ENCODE measurements around the gene FADS2. TPM values are rescaled to one million over a fixed set of nuclear protein-coding genes. Genes with fewer than 3 reads are reported as not detected.

FADS2 gene
- total and polyA plus RNA-seq, 9 of the 15 experiments (the other 6 are each of a cell fraction or from before 2014, with no cell fraction given), result 2.9 to 42.8 (median 16.2) TPM

GRCh38 chr11:61905067-61905696 lies 77.1 kb downstream of the FADS2 start:
- 0 out of 2 replicates have a peak, but pooled peaks cover 8% of the 10 kb centered on the region for H4K20me1 ChIP-seq (replicated peaks; ENCODE audit: control insufficient read depth, insufficient read depth, low read length)
- WGBS (ENCODE audit: insufficient coverage, low coverage, missing lambda C conversion rate), result 93% methylated on average over 10 of the region's 13 CpGs
- ATAC-seq (no peak), FAIRE-seq (no peak), DNase-seq (ENCODE audit: extremely low read depth in 1 of 4, low spot score in 3 of 4) (no peak)
- ChIA-PET CTCF (ENCODE audit: low intra/inter-chr PET ratio) (no interaction called here), POLR2A (interaction anchor here (0.6 to 10.7 kb wide), 2 partner anchors 61 to 105 kb away, joined by 3 to 109 read pairs; partner anchors contain the start of gene FTH1)
- BruUV-seq (replicated peaks), result no TSS peak
- TF ChIP-seq THRAP3 (IDR thresholded peaks at IDR 0.05; ENCODE audit: borderline replicate concordance) (no peak), ZSCAN29 (IDR thresholded peaks at IDR 0.05) (no peak), MXI1 (IDR thresholded peaks at IDR 0.05; ENCODE audit: low read depth, low read length) (no peak), ZNF57 (CRISPR knock-in tag; IDR thresholded peaks at IDR 0.05) (no peak), ZNF224 (CRISPR knock-in tag; IDR thresholded peaks at IDR 0.05) (no peak), ZNF507 (tag; conservative IDR thresholded peaks at IDR 0.05) (no peak), GMEB1 (CRISPR knock-in tag; IDR thresholded peaks at IDR 0.05) (no peak), SMARCA5 (IDR thresholded peaks at IDR 0.05) (no peak), STAG1 (CRISPR knock-in tag; IDR thresholded peaks at IDR 0.05; ENCODE audit: borderline replicate concordance) (no peak), FOXA1 (IDR thresholded peaks at IDR 0.05; ENCODE audit: borderline replicate concordance) (no peak)
- no peak overlapping the region for H3K4me3 ChIP-seq
- no peaks in the 10 kb centered on the region for H3K9me3 ChIP-seq (replicated peaks; ENCODE audit: control insufficient read depth, insufficient read depth, low read depth, low read length)
- H3K36me3 ChIP-seq (ENCODE audit: control insufficient read depth, insufficient read depth, low read length), result peaks cover 76% of the 10 kb centered on the region; the same call in 2 of the 3 replicates
- in situ Hi-C loops (cut with MboI) (no loop called here), intact Hi-C loops (cut with micrococcal nuclease) (no loop called here)
- H2AFZ ChIP-seq (ENCODE audit: low read depth, low read length), result no peak overlapping the region
- no peaks in the 10 kb centered on the region for H3K27me3 ChIP-seq (ENCODE audit: control insufficient read depth in 2 of 2, insufficient read depth in 2 of 2, low read length in 2 of 2)
- peaks cover 12 to 51% of the 10 kb centered on the region in 2 experiments for H3K4me1 ChIP-seq (replicated peaks in 1 of 2; ENCODE audit: control insufficient read depth in 2 of 2, insufficient read depth in 2 of 2, low read length in 2 of 2)
- H3K79me2 ChIP-seq (ENCODE audit: control insufficient read depth, insufficient read depth, low read length), result peaks cover 18% of the 10 kb centered on the region
- peak overlapping the region in 1 of 2 experiments; percentile 66; a peak in 2 of 4 replicates for H3K9ac ChIP-seq (ENCODE audit: insufficient read depth in 1 of 2, low read depth in 2 of 2, low read length in 2 of 2)
- H3K9me1 ChIP-seq (ENCODE audit: control insufficient read depth, insufficient read depth, low read length), result peaks cover 9% of the 10 kb centered on the region
- no peak overlapping the region for H3K27ac ChIP-seq (ENCODE audit: extremely low read depth, low read depth, low read length)
- no peak overlapping the region for H3K4me2 ChIP-seq (ENCODE audit: insufficient read depth, low read length)
